Psoas muscle (tissue), 8 donors: Measurements from ENCODE around the gene POU4F2. TPM values are rescaled to one million over a fixed set of nuclear protein-coding genes. Genes with fewer than 3 reads are reported as not detected.
A peak's percentile ranks its signal among the peaks of the same experiment; 100 is the strongest.
"Not testable (repeated sequence)": the region's sequence is repeated elsewhere in the genome, so short reads cannot be mapped to it uniquely, and the experiment has no call there.

ENCODE experiments used
- ATAC-seq, 4 donors: fragments of 200-7000 bp; cut with Tn5 transposase; one replicate each; pipeline ENCODE4 v1.9.1; 2020; ENCODE audit warnings: moderate library complexity in 3 of 4, mild to moderate bottlenecking in 2 of 4
- DNase-seq, 2 donors: peaks; one replicate each; pipeline ENCODE4 v3.0.0-alpha.2; 2020
- H3K27ac ChIP-seq: fragments of 200-600 bp; one replicate; pipeline ENCODE4 v1.8.0; 2022
- H3K27me3 ChIP-seq, 3 donors: fragments of 200-600 bp in 1 of 3; one replicate each; pipeline versions ENCODE4 v1.6.1 to v1.8.0; 2013 to 2022; ENCODE audit warnings: low read length in 2 of 3, mild to moderate bottlenecking in 2 of 3, moderate library complexity in 1 of 3; ENCODE audit not compliant: insufficient read depth in 3 of 3
- H3K36me3 ChIP-seq, 2 donors: fragments of 200-600 bp in 1 of 2; one replicate each; pipeline versions ENCODE4 v1.6.1 to v1.8.0; 2013 to 2022; ENCODE audit warnings: low read depth in 1 of 2, mild to moderate bottlenecking in 1 of 2, moderate library complexity in 1 of 2; ENCODE audit not compliant: insufficient read depth in 1 of 2
- H3K4me1 ChIP-seq: fragments of 200-600 bp; one replicate; pipeline ENCODE4 v1.8.0; 2022
- H3K4me3 ChIP-seq: fragments of 200-600 bp; one replicate; pipeline ENCODE4 v1.8.0; 2022; ENCODE audit warnings: mild to moderate bottlenecking
- H3K9me3 ChIP-seq: fragments of 200-600 bp; one replicate; pipeline ENCODE4 v1.8.0; 2022
- CTCF ChIP-seq: fragments of 200-600 bp; IDR thresholded peaks from one replicate; pipeline ENCODE4 v1.8.0; 2022; ENCODE audit warnings: antibody characterized with exemption
- WGBS, 3 donors: extraction: QIAGEN DNeasy Blood & Tissue Kit; methylation state at CpG; one replicate each; pipeline versions ENCODE4 v1.1.6 to v1.1.7; 2013; 5-methylcytosine and 5-hydroxymethylcytosine counted together
- intact Hi-C, 2 donors: fragments of 100-400 bp; cut with DNase I; formaldehyde crosslinking; loops; one replicate each; pipeline versions ENCODE4 v1.11.0 to v1.14.2; 2022
- polyA plus RNA-seq, 3 donors: library from polyadenylated mRNA; stranded (reverse); fragments of 200-250 nt; gene quantifications; one replicate each; pipeline ENCODE4 v1.2.3, GENCODE V29; 2013
- total RNA-seq, 4 donors: library from RNA; stranded (reverse); fragmentation: NEBNext Ultra II Directional in 2 of 4; extraction: Animal tissue kit (Norgen Biotek cat#: 25700) in 2 of 4; gene quantifications; one replicate each; pipeline versions ENCODE4 v1.2.1 to v1.2.4, GENCODE V29; 2021 to 2023
- donor health status: healthy with polysubstance abuse.
- donor health status: DM: no; HTN: no; CAD: no; lungs with moderate emphysema.
- donor health status: Bipolar disorder and iron deficiency.
- donor health status: healthy.
- donor health status: DM: yes; HTN: yes; CAD: no.
- donor health status: DM: no; HTN: no; CAD: no.
- donor health status: DM: no; HTN: no; CAD: no.
- donor health status: DM: yes; HTN: yes; CAD: no.

The POU4F2 gene
- total and polyA plus RNA-seq, 7 donors, result not detected

- no peak for DNase-seq
- TF ChIP-seq CTCF, result no peak
Observed at GRCh38 chr4:146650034-146650433, 11.3 kb downstream of the POU4F2 start.

GRCh38 chr4:146654687-146655520 lies 16.2 kb downstream of the POU4F2 start:
- H3K27ac ChIP-seq, result no peak overlapping the region
- intact Hi-C loops, result no loop called here
- DNase-seq, result no peak
- H3K27me3 ChIP-seq, result peaks cover 6 to 66% (median 9%) of the 10 kb centered on the region in 3 donors
- 1% methylated on average over 58 to 72 of the region's 72 CpGs for WGBS, 3 donors
- no peaks in the 10 kb centered on the region for H3K36me3 ChIP-seq
- H3K4me1 ChIP-seq, result peaks cover 7% of the 10 kb centered on the region
- TF ChIP-seq CTCF, result no peak
- peak overlapping the region; percentile 65 for H3K4me3 ChIP-seq
- no peaks in the 10 kb centered on the region for H3K9me3 ChIP-seq
- peak in 3 of 4 donors; percentile 40 to 52 (median 42) for ATAC-seq

More at GRCh38 chr4:146650034-146650433, 11.3 kb downstream of the POU4F2 start:
- intact Hi-C loops, result no loop called here
- Histone ChIP-seq H3K27ac (no peak overlapping the region), H3K36me3 (no peaks in the 10 kb centered on the region), H3K4me1 (no peaks in the 10 kb centered on the region), H3K27me3 (peaks cover 9 to 92% (median 17%) of the 10 kb centered on the region in 3 donors), H3K4me3 (no peak overlapping the region), H3K9me3 (no peaks in the 10 kb centered on the region)
- no peak for ATAC-seq
- 0 to 4% (median 2%) methylated on average over 4 of the region's 4 CpGs for WGBS, 3 donors

- peaks cover 2 to 60% (median 10%) of the 10 kb centered on the region in 3 donors for H3K27me3 ChIP-seq
- H3K4me1 ChIP-seq, result peaks cover 7% of the 10 kb centered on the region
- H3K36me3 ChIP-seq, result no peaks in the 10 kb centered on the region
- WGBS, 3 donors, result 4 to 11% (median 7%) methylated on average over 9 of the region's 9 CpGs
- H3K27ac ChIP-seq, result no peak overlapping the region
- intact Hi-C loops, result no loop called here
- TF ChIP-seq CTCF, result no peak
- H3K4me3 ChIP-seq, result peak overlapping the region; percentile 65
- H3K9me3 ChIP-seq, result no peaks in the 10 kb centered on the region
- DNase-seq (no peak), ATAC-seq (no peak)
Observed at GRCh38 chr4:146655521-146655856, 16.8 kb downstream of the POU4F2 start.

- no peak for TF ChIP-seq CTCF
- WGBS, 3 donors, result 50 to 53% (median 52%) methylated on average over 4 of the region's 4 CpGs
- Histone ChIP-seq H3K27ac (no peak overlapping the region), H3K9me3 (no peaks in the 10 kb centered on the region), H3K4me3 (no peak overlapping the region), H3K4me1 (no peaks in the 10 kb centered on the region), H3K27me3 (peaks cover 0 to 8% (median 5%) of the 10 kb centered on the region in 3 donors), H3K36me3 (no peaks in the 10 kb centered on the region)
- no peak for DNase-seq
- ATAC-seq, result no peak
- intact Hi-C loops, result no loop called here
Observed at GRCh38 chr4:146661367-146661766, 22.7 kb downstream of the POU4F2 start.

GRCh38 chr4:146663968-146664311 lies 25.2 kb downstream of the POU4F2 start:
- H3K4me3 ChIP-seq, H3K27ac ChIP-seq, H3K4me1 ChIP-seq, H3K36me3 ChIP-seq, H3K27me3 ChIP-seq, H3K9me3 ChIP-seq, ATAC-seq, DNase-seq, intact Hi-C loops: not testable (repeated sequence)
- WGBS, 3 donors, result 62 to 64% (median 64%) methylated on average over 4 to 6 of the region's 6 CpGs
